Keratinocyte (primary cell): ENCODE results near the gene SCD5. TPM values are rescaled to one million over a fixed set of nuclear protein-coding genes. Genes with fewer than 3 reads are reported as not detected.

Source experiments
- DNase-seq: peaks from one replicate; pipeline ENCODE4 v3.0.0-alpha.2; 2011; ENCODE audit warnings: low read depth, missing footprints, low spot score
- FAIRE-seq: peaks from 2 replicates; lab custom pipeline; 2011; peaks lifted over from hg19 to GRCh38; lab: Jason Lieb, UNC
- H2AFZ ChIP-seq: 2 replicates; pipeline ENCODE4 v1.6.0; 2012; ENCODE audit warnings: low read length, control low read depth, inconsistent platforms; ENCODE audit not compliant: control insufficient read depth
- H3K27ac ChIP-seq: 2 replicates; pipeline ENCODE4 v1.5.1; 2011; ENCODE audit warnings: low read length; ENCODE audit not compliant: control insufficient read depth, insufficient read depth
- H3K27me3 ChIP-seq: 3 replicates; pipeline ENCODE4 v1.6.0; 2011; ENCODE audit warnings: low read length; ENCODE audit not compliant: control insufficient read depth, insufficient read depth; ENCODE audit errors: extremely low read depth
- H3K36me3 ChIP-seq, 2 experiments: 2 replicates in 1 of 2; 3 replicates in 1 of 2; pipeline ENCODE4 v1.5.1; 2011; ENCODE audit warnings: low read length in 2 of 2, mild to moderate bottlenecking in 1 of 2; ENCODE audit not compliant: control insufficient read depth in 2 of 2, insufficient read depth in 2 of 2; ENCODE audit errors: extremely low read depth in 1 of 2
- H3K4me1 ChIP-seq: 3 replicates; pipeline ENCODE4 v1.5.1; 2011; ENCODE audit warnings: low read length; ENCODE audit not compliant: control insufficient read depth, insufficient read depth; ENCODE audit errors: extremely low read depth
- H3K4me2 ChIP-seq: 3 replicates; pipeline ENCODE4 v1.6.0; 2011; ENCODE audit warnings: low read depth, low read length; ENCODE audit not compliant: control insufficient read depth, insufficient read depth; ENCODE audit errors: extremely low read depth
- H3K4me3 ChIP-seq, 3 experiments: fragments of 200-600 bp in 1 of 3; sonication (generic) in 1 of 3; 2 replicates in 2 of 3; 3 replicates in 1 of 3; pipeline ENCODE4 v1.5.1; 2011 to 2016; ENCODE audit warnings: low read length in 3 of 3, mild to moderate bottlenecking in 3 of 3, control low read depth in 2 of 3, inconsistent platforms in 1 of 3, low read depth in 1 of 3, mixed read lengths in 1 of 3, mixed run types in 1 of 3, moderate library complexity in 1 of 3; ENCODE audit not compliant: control insufficient read depth in 2 of 3, insufficient read depth in 2 of 3; ENCODE audit errors: extremely low read depth in 1 of 3
- H3K79me2 ChIP-seq: 2 replicates; pipeline ENCODE4 v1.6.0; 2012; ENCODE audit warnings: low read length; ENCODE audit not compliant: control insufficient read depth, insufficient read depth
- H3K9ac ChIP-seq: 3 replicates; pipeline ENCODE4 v1.6.0; 2011; ENCODE audit warnings: low read length; ENCODE audit not compliant: control insufficient read depth, insufficient read depth; ENCODE audit errors: extremely low read depth
- H3K9me1 ChIP-seq: 3 replicates; pipeline ENCODE4 v1.6.0; 2011; ENCODE audit warnings: low read length; ENCODE audit not compliant: control insufficient read depth, insufficient read depth; ENCODE audit errors: extremely low read depth
- H3K9me3 ChIP-seq: 2 replicates; pipeline ENCODE4 v1.5.1; 2012; ENCODE audit warnings: low read depth, low read length; ENCODE audit not compliant: control insufficient read depth
- H4K20me1 ChIP-seq: 3 replicates; pipeline ENCODE4 v1.6.0; 2011; ENCODE audit warnings: low read length; ENCODE audit not compliant: control insufficient read depth, insufficient read depth; ENCODE audit errors: extremely low read depth
- EZH2 ChIP-seq: IDR thresholded peaks from one replicate; pipeline ENCODE4 v1.6.1; 2012; ENCODE audit warnings: inconsistent platforms, mild to moderate bottlenecking, low read length, moderate library complexity
- dilution Hi-C: fragments of 300-500 bp; cut with MboI; formaldehyde crosslinking; loops from one replicate; pipeline ENCODE4 v1.7.0; 2020; ENCODE audit warnings: low sequenced_read_pairs; ENCODE audit not compliant: extremely low pct_ligation_motif_present
- polyA plus RNA-seq, 5 experiments: library from polyadenylated mRNA; depleted of rRNA in 3 of 5; stranded (reverse) in 3 of 5; stranded (forward) in 1 of 5; unstranded in 1 of 5; fragments of >200 nt; gene quantifications; 1 replicate in 1 of 5; 2 replicates in 3 of 5; 3 replicates in 1 of 5; pipeline versions ENCODE4 v1.2.1 to v1.2.3, GENCODE V29; 2011 to 2012; ENCODE audit warnings: missing spikeins in 2 of 5, low read depth in 1 of 5, low replicate concordance in 1 of 5
- TF ChIP-seq, protein P1 (sequence below), 3 experiments: IDR thresholded peaks in 1 of 3; conservative IDR thresholded peaks in 1 of 3; optimal IDR thresholded peaks in 1 of 3; 2 replicates in 2 of 3; 3 replicates in 1 of 3; pipeline versions ENCODE3 to v1.5.1; 2011; ENCODE audit warnings: low read length in 3 of 3, mild to moderate bottlenecking in 3 of 3, moderate library complexity in 2 of 3, control low read depth in 1 of 3, inconsistent platforms in 1 of 3; ENCODE audit not compliant: insufficient read depth in 2 of 3; ENCODE audit errors: extremely low read depth in 1 of 3

Gene SCD5
- polyA plus RNA-seq, 1 donor (not counting 4 experiments of a cell fraction or from before 2014, with no cell fraction given) = 39.4 TPM

GRCh38 chr4:82667761-82668480, 130.7 kb downstream of the SCD5 start:
- H3K9me3 ChIP-seq = no peaks in the 10 kb centered on the region

DNA sequence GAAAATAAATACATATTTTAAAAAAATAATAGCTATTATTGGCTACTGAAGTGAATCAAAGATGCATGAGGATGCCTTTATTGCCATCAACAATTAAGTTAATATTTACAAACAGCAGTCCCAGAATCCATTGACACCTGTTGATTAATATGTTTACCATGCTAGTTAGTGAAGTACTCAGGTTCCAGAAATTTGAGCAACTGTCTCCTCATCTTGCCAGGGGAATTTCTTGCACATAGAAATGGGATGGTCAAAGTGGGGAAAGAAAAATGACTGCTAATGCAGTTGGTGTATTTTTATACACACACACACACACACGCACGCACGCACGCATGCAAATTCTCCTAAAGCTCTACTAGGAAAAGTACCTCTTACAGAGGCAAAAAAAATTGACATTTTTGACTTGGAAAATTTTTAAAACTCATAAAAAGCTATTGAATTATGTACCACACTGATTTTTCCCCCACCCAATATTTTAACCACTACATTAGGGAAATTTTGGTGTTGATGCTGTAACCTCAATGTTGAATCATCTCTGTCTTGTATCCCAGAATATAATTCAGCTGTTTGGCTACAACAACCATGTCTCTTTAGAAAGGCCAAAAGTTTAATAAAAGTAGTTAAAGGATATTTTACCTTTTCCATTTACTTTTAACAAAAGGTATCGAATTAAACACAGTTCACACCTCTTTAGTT, 131.5 kb downstream of the SCD5 start:
- TF ChIP-seq, protein P1, sequence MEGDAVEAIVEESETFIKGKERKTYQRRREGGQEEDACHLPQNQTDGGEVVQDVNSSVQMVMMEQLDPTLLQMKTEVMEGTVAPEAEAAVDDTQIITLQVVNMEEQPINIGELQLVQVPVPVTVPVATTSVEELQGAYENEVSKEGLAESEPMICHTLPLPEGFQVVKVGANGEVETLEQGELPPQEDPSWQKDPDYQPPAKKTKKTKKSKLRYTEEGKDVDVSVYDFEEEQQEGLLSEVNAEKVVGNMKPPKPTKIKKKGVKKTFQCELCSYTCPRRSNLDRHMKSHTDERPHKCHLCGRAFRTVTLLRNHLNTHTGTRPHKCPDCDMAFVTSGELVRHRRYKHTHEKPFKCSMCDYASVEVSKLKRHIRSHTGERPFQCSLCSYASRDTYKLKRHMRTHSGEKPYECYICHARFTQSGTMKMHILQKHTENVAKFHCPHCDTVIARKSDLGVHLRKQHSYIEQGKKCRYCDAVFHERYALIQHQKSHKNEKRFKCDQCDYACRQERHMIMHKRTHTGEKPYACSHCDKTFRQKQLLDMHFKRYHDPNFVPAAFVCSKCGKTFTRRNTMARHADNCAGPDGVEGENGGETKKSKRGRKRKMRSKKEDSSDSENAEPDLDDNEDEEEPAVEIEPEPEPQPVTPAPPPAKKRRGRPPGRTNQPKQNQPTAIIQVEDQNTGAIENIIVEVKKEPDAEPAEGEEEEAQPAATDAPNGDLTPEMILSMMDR (optimal IDR thresholded peaks at IDR 0.05 in 1 of 3, IDR thresholded peaks at IDR 0.05 in 1 of 3, conservative IDR thresholded peaks at IDR 0.05 in 1 of 3; ENCODE audit: extremely low read depth in 1 of 3, insufficient read depth in 2 of 3, low read length in 3 of 3) = no peak
- TF ChIP-seq EZH2 = no peak
- dilution Hi-C loops = no loop called here

More at GRCh38 chr4:82667761-82668480, 130.7 kb downstream of the SCD5 start:
- H3K4me2 ChIP-seq = no peak overlapping the region
- no peaks in the 10 kb centered on the region for H3K4me1 ChIP-seq
- H3K9ac ChIP-seq = no peak overlapping the region
- no peak overlapping the region for H2AFZ ChIP-seq
- DNase-seq (no peak), FAIRE-seq (no peak)
- H3K79me2 ChIP-seq = no peaks in the 10 kb centered on the region
- no peaks in the 10 kb centered on the region for H3K9me1 ChIP-seq
- peaks cover 0 to 4% of the 10 kb centered on the region in 2 experiments for H3K36me3 ChIP-seq
- no peaks in the 10 kb centered on the region for H3K27me3 ChIP-seq
- dilution Hi-C loops = no loop called here
- no peaks in the 10 kb centered on the region for H4K20me1 ChIP-seq
- TF ChIP-seq, protein P1 (optimal IDR thresholded peaks at IDR 0.05 in 1 of 3, IDR thresholded peaks at IDR 0.05 in 1 of 3, conservative IDR thresholded peaks at IDR 0.05 in 1 of 3; ENCODE audit: extremely low read depth in 1 of 3, insufficient read depth in 2 of 3, low read length in 3 of 3) = no peak
- TF ChIP-seq EZH2 = no peak
- H3K4me3 ChIP-seq = no peak overlapping the region
- no peak overlapping the region for H3K27ac ChIP-seq

More for the DNA sequence above, 131.5 kb downstream of the SCD5 start:
- no peaks in the 10 kb centered on the region for H4K20me1 ChIP-seq
- no peaks in the 10 kb centered on the region for H3K9me1 ChIP-seq
- H3K27ac ChIP-seq = no peak overlapping the region
- peaks cover 0 to 4% of the 10 kb centered on the region in 2 experiments for H3K36me3 ChIP-seq
- H3K4me1 ChIP-seq = no peaks in the 10 kb centered on the region
- no peaks in the 10 kb centered on the region for H3K27me3 ChIP-seq
- H3K9ac ChIP-seq = no peak overlapping the region
- DNase-seq (no peak), FAIRE-seq (no peak)
- H3K79me2 ChIP-seq = no peaks in the 10 kb centered on the region
- H3K4me2 ChIP-seq = no peak overlapping the region
- H3K4me3 ChIP-seq = no peak overlapping the region
- no peak overlapping the region for H2AFZ ChIP-seq
- H3K9me3 ChIP-seq = no peaks in the 10 kb centered on the region
